ENCODE measurements around the gene MARVELD2.
"Not testable (repeated sequence)": the region's sequence is repeated elsewhere in the genome, so short reads cannot be mapped to it uniquely, and the experiment has no call there.

Gene MARVELD2

DNA sequence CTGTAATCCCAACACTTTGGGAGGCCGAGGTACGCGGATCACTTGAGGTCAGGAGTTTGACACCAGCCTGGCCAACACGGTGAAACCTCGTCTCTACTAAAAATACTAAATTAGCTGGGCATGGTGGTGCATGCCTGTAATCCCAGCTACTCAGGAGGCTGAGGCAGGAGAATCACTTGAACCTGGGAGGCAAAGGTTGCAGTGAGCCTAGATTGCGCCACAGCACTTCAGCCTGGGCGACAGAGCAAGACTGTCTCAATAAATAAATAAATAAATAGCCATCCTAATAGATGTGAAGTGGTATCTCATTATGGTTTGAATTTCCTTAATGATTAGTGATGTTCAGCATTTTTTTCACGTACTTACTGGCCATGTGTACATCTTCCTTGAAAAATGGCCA lies 35.6 kb downstream of the MARVELD2 start:
- DNase-seq = not testable (repeated sequence)

GRCh38 chr5:69451941-69452647 lies 37.2 kb downstream of the MARVELD2 start:
- no peak for DNase-seq

GRCh38 chr5:69453487-69453886 lies 38.6 kb downstream of the MARVELD2 start:
- not testable (repeated sequence) for DNase-seq

DNA sequence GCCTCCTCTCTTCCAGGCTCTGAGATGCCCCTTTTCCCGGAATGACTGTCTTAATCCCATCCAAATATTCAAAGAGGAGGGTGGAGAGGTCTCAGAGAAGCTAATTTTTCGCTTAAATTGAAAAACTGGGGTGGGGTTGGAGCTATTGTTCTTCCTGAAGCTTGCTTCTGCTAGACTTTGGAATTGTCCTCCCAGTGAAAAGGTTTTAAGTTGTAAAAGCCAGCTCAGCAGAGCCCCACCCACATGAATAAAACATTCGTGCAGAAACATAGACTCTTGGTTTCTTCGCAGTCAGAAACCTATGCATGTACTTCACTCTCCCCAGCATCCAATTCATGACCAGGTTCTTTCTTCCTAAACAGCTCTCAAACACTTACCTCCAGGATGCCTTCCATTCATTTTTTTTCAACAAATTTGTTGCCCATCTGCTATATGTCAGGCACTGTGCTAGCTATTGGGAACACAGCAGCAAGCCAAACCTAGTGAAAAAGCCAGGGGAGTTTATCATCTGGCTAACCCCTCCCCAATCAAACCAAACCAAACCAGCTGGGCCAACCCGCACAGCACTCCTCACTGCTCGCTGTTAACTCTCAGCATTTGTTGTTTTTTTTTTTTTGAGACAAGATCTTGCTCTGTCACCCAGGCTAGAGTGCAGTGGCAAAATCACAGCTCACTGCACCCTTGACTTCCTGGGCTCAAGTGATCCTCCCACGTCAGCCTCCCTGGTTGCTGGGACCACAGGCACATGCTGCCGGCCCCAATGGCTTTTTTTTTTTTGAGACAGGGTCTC lies 39.7 kb downstream of the MARVELD2 start:
- DNase-seq = no peak

DNA sequence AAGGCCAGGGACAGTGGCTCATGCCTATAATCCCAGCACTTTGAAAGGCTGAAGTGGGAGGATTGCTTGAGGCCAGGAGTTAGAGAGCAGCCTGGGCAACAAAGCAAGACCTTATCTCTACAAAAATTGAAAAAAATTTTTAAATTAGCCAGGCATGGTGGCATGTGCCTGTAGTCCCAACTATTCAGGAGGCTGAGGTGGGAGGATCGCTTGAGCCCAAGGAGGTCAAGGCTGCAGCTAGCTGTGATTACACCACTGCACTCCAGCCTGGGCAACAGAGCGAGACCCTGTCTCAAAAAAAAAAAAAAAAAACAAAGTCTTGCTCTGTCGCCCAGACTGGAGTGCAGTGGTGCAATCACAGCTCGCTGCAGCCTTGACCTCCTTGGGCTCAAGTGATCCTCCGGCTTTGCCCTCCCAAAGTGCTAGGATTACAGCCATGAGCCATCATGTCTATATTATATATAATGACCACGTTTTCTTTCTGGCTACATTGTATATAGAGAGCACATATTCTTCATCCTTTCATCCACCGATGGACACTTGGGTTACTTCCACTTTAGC lies 40.6 kb downstream of the MARVELD2 start:
- not testable (repeated sequence) for DNase-seq

GRCh38 chr5:69462170-69462569 lies 47.3 kb downstream of the MARVELD2 start:
- DNase-seq = no peak

GRCh38 chr5:69466375-69466774 lies 51.5 kb downstream of the MARVELD2 start:
- DNase-seq = not testable (repeated sequence)

GRCh38 chr5:69467442-69468225 lies 52.7 kb downstream of the MARVELD2 start:
- DNase-seq = no peak

- DNase-seq = no peak
These were observed 53.7 kb downstream of the MARVELD2 start for GRCh38 chr5:69468631-69469030.

DNA sequence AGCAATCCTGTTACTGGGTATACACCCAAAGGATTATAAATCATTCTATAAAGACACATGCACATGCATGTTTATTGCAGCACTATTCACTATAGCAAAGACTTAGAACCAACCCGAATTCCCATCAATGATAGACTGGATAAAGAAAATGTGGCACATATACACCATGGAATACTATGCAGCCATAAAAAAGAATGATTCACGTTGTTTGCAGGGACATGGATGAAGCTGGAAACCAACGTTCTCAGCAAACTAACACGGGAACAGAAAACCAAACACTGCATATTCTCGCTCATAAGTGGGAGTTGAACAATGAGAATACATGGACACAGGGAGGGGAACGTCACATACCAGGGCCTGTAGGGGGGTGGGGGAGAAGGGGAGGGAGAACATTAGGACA lies 56.6 kb downstream of the MARVELD2 start:
- not testable (repeated sequence) for DNase-seq

DNA sequence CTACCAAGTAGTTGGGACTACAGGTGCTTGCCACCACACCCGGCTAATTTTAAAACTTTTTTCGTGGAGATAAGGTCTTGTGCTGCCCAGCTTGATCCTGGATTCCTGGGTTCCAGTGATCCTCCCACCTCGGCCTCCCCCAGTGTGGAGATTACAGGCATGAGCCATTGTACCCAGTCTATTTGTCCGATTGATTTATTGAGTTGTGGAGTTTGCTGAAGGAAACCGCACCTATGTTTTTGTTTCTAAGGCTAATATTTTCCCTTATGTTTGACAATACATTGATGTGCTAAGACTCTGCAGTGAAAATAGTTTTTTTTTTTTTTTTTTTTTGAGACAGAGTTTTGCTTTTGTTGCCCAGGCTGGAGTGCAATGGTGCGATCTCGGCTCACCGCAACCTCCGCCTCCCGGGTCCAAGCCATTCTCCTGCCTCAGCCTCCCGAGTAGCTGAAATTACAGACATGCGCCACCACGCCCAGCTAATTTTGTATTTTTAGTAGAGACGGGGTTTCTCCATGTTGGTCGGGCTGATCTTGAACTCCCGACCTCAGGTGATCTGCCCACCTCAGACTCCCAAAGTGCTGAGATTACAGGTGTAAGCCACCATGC lies 57.7 kb downstream of the MARVELD2 start:
- not testable (repeated sequence) for DNase-seq

DNA sequence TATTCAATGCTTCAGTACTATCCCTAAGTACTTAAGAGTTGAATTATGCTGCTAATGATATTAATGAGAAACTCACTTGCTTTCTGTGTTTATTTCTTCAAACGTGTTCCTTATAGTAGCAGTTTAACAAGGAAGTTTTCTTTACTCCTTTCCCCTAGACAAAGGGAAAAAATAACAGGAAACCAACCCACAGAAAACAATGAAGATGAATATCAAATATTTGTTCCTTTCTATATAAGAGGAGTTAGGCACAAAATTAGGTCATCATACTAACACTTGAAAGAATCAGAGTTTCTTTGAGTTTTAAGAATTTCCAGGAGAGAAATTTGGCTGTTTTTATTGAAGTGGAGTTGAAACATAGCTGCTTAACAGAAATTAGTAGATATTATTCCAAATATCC lies 62.3 kb downstream of the MARVELD2 start:
- DNase-seq = no peak

- not testable (repeated sequence) for DNase-seq
These were observed 63.4 kb downstream of the MARVELD2 start for GRCh38 chr5:69478296-69478695.

GRCh38 chr5:69484891-69485290 lies 70.0 kb downstream of the MARVELD2 start:
- no peak for DNase-seq

DNA sequence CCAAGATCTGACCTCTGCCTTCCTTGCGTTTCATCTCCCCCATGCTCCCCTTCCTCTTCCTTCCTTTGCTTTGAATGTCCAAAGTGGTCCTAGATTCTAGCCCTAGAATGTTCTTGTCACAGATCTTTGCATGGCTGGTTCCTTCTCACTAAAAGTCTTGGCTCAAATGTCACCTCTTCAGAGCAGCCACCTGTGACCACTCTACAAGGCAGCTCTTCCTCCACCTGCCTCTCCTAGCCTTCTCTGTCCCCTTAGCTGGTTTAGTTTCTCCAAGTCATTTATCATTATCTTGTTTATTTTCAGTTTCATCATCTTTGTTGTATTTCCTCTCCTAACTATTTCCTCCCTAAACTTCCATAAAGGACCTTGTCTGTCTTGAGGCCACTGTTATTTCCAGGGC lies 70.6 kb downstream of the MARVELD2 start:
- no peak for DNase-seq

DNA sequence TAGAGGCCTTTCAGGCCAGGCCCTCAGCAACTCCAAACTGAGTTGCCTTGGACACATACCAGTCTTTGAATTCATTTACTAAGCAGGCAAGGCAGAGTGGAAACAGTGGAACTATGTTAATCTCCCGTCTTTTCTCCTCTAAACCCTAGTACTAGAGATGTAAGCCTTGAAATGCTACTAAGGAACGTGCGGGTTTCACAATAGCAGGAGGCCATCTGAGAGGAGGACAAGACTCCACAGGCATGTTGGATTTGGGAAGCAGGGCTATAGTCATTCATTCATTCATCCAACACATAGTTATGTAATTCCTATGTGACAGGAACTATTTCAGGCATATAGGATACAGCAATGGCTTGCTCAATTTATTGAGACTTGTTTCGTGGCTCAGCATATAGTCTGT lies 74.3 kb downstream of the MARVELD2 start:
- DNase-seq = no peak

- no peak for DNase-seq
These were observed 76.1 kb downstream of the MARVELD2 start for GRCh38 chr5:69491027-69491426.

DNA sequence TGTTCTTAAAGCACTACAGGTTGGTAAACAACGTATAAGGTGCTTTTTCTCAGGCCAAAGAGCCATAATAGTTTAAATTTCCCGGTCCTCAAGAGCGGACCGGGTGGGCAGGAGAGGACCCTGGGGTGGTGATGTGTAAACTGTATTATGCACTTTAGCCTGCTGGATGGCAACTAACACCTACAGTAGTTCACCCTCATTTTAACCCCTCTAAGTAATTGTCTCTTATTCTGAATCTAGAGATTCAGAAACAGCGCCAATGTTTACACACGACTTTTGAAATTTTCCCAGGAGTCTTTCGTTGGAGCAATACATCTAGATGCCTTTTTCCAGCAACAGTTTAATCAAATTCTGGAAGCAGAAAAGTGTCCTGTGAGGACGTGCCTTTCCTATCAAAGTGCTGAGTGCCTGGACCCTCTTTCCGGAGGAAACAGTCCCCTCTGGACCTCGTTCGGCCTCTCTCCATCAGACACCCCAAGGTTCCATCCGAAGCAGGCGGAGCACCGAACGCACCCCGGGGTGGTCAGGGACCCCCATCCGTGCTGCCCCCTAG lies 77.0 kb downstream of the MARVELD2 start:
- DNase-seq = no peak

DNA sequence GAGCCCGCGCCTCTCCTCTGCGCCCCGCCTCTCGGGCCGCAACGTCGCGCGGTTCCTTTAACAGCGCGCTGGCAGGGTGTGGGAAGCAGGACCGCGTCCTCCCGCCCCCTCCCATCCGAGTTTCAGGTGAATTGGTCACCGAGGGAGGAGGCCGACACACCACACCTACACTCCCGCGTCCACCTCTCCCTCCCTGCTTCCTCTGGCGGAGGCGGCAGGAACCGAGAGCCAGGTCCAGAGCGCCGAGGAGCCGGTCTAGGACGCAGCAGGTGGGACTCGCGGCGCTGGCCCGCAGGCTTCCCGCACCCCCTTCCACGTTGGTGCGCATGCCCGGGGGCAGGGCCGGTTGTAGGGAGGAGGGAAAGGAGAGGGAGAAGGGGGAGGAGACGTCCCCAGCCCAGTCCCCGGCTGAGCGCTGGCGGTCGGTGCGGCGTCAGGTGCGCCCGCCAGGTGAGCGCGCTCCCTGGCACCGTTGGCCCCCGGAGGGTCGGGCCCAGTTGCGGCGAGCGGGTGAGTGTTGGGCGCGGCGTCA lies 77.5 kb downstream of the MARVELD2 start, which contains the start of gene OCLN:
Gene OCLN, plus strand, starts transcription at position 400 of the 532 bp plus-strand sequence. CDS start 11,455 bp downstream, outside the sequence.
- peak; percentile 32 for DNase-seq

- peak; percentile 39 for DNase-seq
These were observed 78.0 kb downstream of the MARVELD2 start for GRCh38 chr5:69492923-69493395.

GRCh38 chr5:69493396-69494133 lies 78.6 kb downstream of the MARVELD2 start:
- peak; percentile 39 for DNase-seq

All from stimulated activated CD8-positive, alpha-beta memory T cell treated with anti-CD3 and anti-CD28 coated beads, Interleukin-4, amount 100 ng/mL, for 48 hours (primary cell).